Spleen (tissue), 11 donors: ENCODE data around the gene SORBS2. TPM values are rescaled to one million over a fixed set of nuclear protein-coding genes. Genes with fewer than 3 reads are reported as not detected.

Source experiments
- DNase-seq: peaks from one replicate; pipeline ENCODE4 v3.0.0-alpha.2; 2020
- H3K27ac ChIP-seq, 8 donors: fragments of 200-600 bp; sonication (generic) in 7 of 8; 1 replicate in 4 of 8; 2 replicates in 4 of 8; pipeline versions ENCODE4 v1.5.0 to v1.8.0; 2016 to 2021; ENCODE audit warnings: inconsistent platforms in 4 of 8, mild to moderate bottlenecking in 4 of 8, moderate library complexity in 1 of 8
- H3K27me3 ChIP-seq, 7 donors: fragments of 200-600 bp; sonication (generic) in 6 of 7; replicated peaks in 1 of 7; 1 replicate in 4 of 7; 2 replicates in 3 of 7; pipeline versions ENCODE4 v1.5.0 to v1.8.0; 2016 to 2021; ENCODE audit warnings: inconsistent platforms in 3 of 7, mild to moderate bottlenecking in 1 of 7
- H3K36me3 ChIP-seq, 6 donors: fragments of 200-600 bp; sonication (generic) in 5 of 6; 1 replicate in 4 of 6; 2 replicates in 2 of 6; pipeline versions ENCODE4 v1.5.0 to v1.8.0; 2016 to 2021; ENCODE audit warnings: inconsistent platforms in 2 of 6
- H3K4me1 ChIP-seq, 6 donors: fragments of 200-600 bp; sonication (generic) in 5 of 6; 1 replicate in 3 of 6; 2 replicates in 3 of 6; pipeline versions ENCODE4 v1.5.0 to v1.8.0; 2016 to 2021; ENCODE audit warnings: inconsistent platforms in 3 of 6
- H3K4me3 ChIP-seq, 8 donors: fragments of 200-600 bp; sonication (generic) in 7 of 8; 1 replicate in 4 of 8; 2 replicates in 4 of 8; pipeline versions ENCODE4 v1.5.0 to v1.8.0; 2016 to 2021; ENCODE audit warnings: inconsistent platforms in 4 of 8, mild to moderate bottlenecking in 4 of 8, moderate library complexity in 2 of 8
- H3K9me3 ChIP-seq, 8 donors: fragments of 200-600 bp; sonication (generic) in 7 of 8; 1 replicate in 4 of 8; 2 replicates in 4 of 8; pipeline versions ENCODE4 v1.5.0 to v1.8.0; 2016 to 2021; ENCODE audit warnings: inconsistent platforms in 4 of 8
- POLR2A ChIP-seq, 3 donors: fragments of 450-650 bp; IDR thresholded peaks; one replicate each; pipeline ENCODE4 v1.5.1; 2017; ENCODE audit warnings: antibody characterized with exemption in 3 of 3, mild to moderate bottlenecking in 1 of 3
- POLR2AphosphoS5 ChIP-seq, 3 donors: sonication (generic); formaldehyde crosslinking; IDR thresholded peaks; one replicate each; pipeline ENCODE4 v1.5.1; 2017; ENCODE audit warnings: antibody characterized with exemption in 3 of 3
- WGBS, 5 donors: extraction: QIAGEN DNeasy Blood & Tissue Kit in 3 of 5; methylation state at CpG; one replicate each; pipeline versions ENCODE4 v1.1.5 to v1.1.7; 2013 to 2018; 5-methylcytosine and 5-hydroxymethylcytosine counted together
- intact Hi-C: fragments of 100-400 bp; cut with DNase I; formaldehyde crosslinking; loops from one replicate; pipeline ENCODE4 v1.15.0; 2023; ENCODE audit warnings: low total_unique reads
- polyA plus RNA-seq, 3 donors: library from polyadenylated mRNA; stranded (reverse); fragments of 200-250 nt; gene quantifications; one replicate each; pipeline ENCODE4 v1.2.1, GENCODE V29; 2013
- total RNA-seq, 7 donors: library from RNA; depleted of rRNA in 3 of 7; stranded (reverse); fragments of >200 nt in 3 of 7; fragmentation: NEBNext Ultra II Directional in 4 of 7; extraction: Animal tissue kit (Norgen Biotek cat#: 25700) in 4 of 7; gene quantifications; one replicate each; pipeline versions ENCODE4 v1.1.0 to v1.2.1, GENCODE V29; 2016 to 2021
- TF ChIP-seq, protein P1 (sequence below), 11 experiments: fragments of 200-600 bp in 7 of 11; fragments of 450-650 bp in 4 of 11; sonication (generic) in 4 of 11; IDR thresholded peaks in 8 of 11; conservative IDR thresholded peaks in 3 of 11; 1 replicate in 7 of 11; 2 replicates in 4 of 11; pipeline versions ENCODE4 v1.4.0 to v1.8.0; 2016 to 2021; ENCODE audit warnings: antibody characterized with exemption in 11 of 11, inconsistent platforms in 4 of 11, mild to moderate bottlenecking in 1 of 11
- donor health status: healthy with polysubstance abuse.
- donor health status: DM: no; HTN: no; CAD: no; lungs with moderate emphysema.
- donor health status: DM: no; HTN: no; CAD: no.
- donor health status: Bipolar disorder and iron deficiency.
- donor health status: healthy.
- donor health status: DM: no; HTN: no; CAD: no.
- donor health status: DM: yes; HTN: yes; CAD: no.

SORBS2 gene
- total and polyA plus RNA-seq, 10 donors: 5.9 to 128 (median 84.8) TPM

DNA sequence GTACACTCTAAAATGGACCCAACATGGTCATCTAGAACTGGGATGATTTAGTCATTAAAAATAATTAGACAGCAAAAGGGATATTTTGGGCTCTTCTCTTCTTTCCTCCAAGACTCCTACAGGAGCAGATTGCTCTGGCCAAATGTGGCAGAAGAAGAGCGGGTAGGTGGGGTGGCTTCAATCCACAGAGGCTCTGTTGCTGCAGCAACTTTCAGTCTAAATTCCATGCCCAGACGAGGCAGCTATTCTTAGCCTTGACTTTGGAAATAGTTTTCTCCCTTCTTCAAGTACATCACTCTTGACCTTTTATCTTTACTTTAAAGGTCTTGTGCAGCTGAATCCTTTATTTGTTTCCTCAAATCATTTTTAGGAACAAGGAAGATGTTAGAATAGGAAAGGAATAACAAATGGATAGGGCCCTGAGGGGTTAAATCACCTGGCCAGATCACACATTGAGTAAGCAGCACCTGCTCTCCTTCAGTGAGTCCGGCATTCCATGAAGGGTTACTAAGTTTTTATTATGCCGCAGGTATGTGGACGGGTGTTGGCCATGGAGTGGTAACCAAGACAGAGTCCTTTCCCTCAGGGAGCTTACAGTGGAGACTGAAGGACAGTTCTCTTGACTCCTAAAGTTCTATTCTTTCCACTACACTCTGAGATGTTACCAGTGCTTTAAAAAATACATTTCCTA lies 19.3 kb upstream of the SORBS2 start:
- no peaks in the 10 kb centered on the region for H3K4me1 ChIP-seq
- H3K9me3 ChIP-seq: no peaks in the 10 kb centered on the region
- TF ChIP-seq POLR2AphosphoS5 (IDR thresholded peaks at IDR 0.05) (no peak), POLR2A (IDR thresholded peaks at IDR 0.05) (no peak)
- TF ChIP-seq, protein P1, sequence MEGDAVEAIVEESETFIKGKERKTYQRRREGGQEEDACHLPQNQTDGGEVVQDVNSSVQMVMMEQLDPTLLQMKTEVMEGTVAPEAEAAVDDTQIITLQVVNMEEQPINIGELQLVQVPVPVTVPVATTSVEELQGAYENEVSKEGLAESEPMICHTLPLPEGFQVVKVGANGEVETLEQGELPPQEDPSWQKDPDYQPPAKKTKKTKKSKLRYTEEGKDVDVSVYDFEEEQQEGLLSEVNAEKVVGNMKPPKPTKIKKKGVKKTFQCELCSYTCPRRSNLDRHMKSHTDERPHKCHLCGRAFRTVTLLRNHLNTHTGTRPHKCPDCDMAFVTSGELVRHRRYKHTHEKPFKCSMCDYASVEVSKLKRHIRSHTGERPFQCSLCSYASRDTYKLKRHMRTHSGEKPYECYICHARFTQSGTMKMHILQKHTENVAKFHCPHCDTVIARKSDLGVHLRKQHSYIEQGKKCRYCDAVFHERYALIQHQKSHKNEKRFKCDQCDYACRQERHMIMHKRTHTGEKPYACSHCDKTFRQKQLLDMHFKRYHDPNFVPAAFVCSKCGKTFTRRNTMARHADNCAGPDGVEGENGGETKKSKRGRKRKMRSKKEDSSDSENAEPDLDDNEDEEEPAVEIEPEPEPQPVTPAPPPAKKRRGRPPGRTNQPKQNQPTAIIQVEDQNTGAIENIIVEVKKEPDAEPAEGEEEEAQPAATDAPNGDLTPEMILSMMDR (IDR thresholded peaks at IDR 0.05 in 8 of 11, conservative IDR thresholded peaks at IDR 0.05 in 3 of 11): no peak
- H3K27me3 ChIP-seq: no peaks in the 10 kb centered on the region
- 78 to 94% (median 86%) methylated on average over 5 of the region's 5 CpGs for WGBS, 5 donors
- no peak overlapping the region for H3K4me3 ChIP-seq
- DNase-seq: no peak
- H3K36me3 ChIP-seq: no peaks in the 10 kb centered on the region
- intact Hi-C loops: no loop called here
- H3K27ac ChIP-seq: no peak overlapping the region

DNA sequence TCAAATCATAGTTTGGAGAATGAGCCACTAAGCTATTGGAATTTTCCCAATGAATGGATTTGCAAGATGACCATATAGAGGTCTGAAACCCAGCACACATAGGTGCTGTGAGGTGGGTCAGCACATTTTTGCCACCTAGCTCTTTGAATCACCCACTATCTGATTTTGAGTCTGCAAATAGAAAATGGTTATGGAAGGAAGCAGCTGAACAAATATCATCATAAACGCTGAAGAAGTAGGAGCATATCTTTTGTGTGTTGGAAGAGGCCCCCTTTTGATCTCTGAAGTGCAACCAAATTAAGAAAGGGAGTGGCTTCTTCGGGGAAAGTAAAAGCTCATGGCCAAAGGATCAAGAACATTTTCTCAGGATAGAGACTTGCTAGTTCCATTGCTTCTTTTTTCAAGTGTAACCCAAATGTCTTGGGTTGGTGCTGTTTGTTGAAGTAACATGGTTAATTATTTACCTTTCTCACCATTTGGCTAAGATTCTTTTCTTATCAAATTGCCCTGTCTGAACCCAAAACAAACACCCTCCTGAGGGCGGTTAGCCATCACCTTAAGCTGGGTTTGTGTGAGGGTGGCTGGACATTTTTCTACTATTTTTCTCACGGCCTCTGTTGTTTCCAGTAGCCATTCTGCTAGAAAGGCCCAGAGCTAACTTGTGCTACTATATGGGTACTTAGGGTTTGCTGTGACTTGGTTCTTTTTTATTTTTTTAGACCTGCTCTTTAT lies 18.4 kb upstream of the SORBS2 start:
- 73 to 77% (median 75%) methylated on average over 4 of the region's 4 CpGs for WGBS, 5 donors
- H3K27ac ChIP-seq: no peak overlapping the region

DNA sequence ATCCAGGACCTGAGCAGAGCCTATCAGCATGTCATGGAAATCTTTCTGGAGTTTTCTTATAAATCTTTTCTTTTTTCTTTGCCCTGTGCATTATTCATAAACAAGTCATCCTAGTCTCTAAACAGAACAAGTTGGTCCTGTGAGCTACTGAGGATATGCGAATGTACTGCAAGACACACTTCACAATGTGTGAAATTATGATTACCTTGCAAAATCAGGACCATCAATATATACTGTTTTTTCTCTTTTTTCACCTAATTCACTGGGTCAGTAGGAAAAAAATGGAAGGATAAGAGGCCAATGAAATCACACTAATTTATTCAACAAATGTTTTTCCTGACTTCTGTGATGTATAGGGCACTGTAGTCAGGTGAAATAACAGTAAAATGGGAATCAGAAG lies 14.4 kb upstream of the SORBS2 start:
- H3K4me3 ChIP-seq: no peak overlapping the region
- no peaks in the 10 kb centered on the region for H3K9me3 ChIP-seq
- no peak for DNase-seq
- no peak overlapping the region for H3K27ac ChIP-seq
- no peaks in the 10 kb centered on the region for H3K36me3 ChIP-seq
- intact Hi-C loops: no loop called here
- TF ChIP-seq, protein P1 (IDR thresholded peaks at IDR 0.05 in 8 of 11, conservative IDR thresholded peaks at IDR 0.05 in 3 of 11): no peak
- TF ChIP-seq POLR2AphosphoS5 (IDR thresholded peaks at IDR 0.05) (no peak), POLR2A (IDR thresholded peaks at IDR 0.05) (no peak)
- H3K27me3 ChIP-seq: no peaks in the 10 kb centered on the region
- WGBS, 5 donors: 0 to 59% (median 2%) methylated on average over 1 of the region's 1 CpG
- no peaks in the 10 kb centered on the region for H3K4me1 ChIP-seq

More for the DNA sequence above, 18.4 kb upstream of the SORBS2 start:
- no peak for DNase-seq
- H3K27me3 ChIP-seq: no peaks in the 10 kb centered on the region
- no peaks in the 10 kb centered on the region for H3K4me1 ChIP-seq
- no peaks in the 10 kb centered on the region for H3K9me3 ChIP-seq
- TF ChIP-seq POLR2A (IDR thresholded peaks at IDR 0.05): no peak
- TF ChIP-seq, protein P1 (IDR thresholded peaks at IDR 0.05 in 8 of 11, conservative IDR thresholded peaks at IDR 0.05 in 3 of 11): no peak
- no peak for TF ChIP-seq POLR2AphosphoS5 (IDR thresholded peaks at IDR 0.05)
- no peaks in the 10 kb centered on the region for H3K36me3 ChIP-seq
- no peak overlapping the region for H3K4me3 ChIP-seq
- intact Hi-C loops: no loop called here

DNA sequence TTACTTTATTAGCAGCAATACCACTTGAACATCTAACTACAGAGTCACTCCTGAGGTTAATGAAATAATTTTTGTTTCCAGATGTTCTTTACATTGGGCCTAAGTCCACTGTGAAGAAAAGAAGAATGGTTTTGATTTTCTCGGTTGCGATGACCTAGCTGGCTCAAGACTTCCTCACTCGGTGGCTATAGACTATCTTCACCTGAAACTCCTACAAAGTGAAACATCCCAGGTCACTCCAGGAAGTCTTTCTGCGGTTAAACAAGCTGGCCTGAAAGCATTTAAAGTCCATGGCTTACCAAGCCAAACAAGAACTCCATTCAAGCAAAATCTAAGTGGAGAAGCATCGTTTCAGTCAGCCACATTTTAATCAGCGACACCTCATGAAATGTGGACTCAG lies 13.7 kb upstream of the SORBS2 start:
- no peaks in the 10 kb centered on the region for H3K27me3 ChIP-seq
- TF ChIP-seq, protein P1 (IDR thresholded peaks at IDR 0.05 in 8 of 11, conservative IDR thresholded peaks at IDR 0.05 in 3 of 11): no peak
- no peak for TF ChIP-seq POLR2AphosphoS5 (IDR thresholded peaks at IDR 0.05)
- no peak for TF ChIP-seq POLR2A (IDR thresholded peaks at IDR 0.05)
- no peak overlapping the region for H3K27ac ChIP-seq
- H3K4me3 ChIP-seq: no peak overlapping the region
- H3K36me3 ChIP-seq: no peaks in the 10 kb centered on the region
- 84 to 91% (median 90%) methylated on average over 6 of the region's 6 CpGs for WGBS, 5 donors
- no peaks in the 10 kb centered on the region for H3K9me3 ChIP-seq
- DNase-seq: no peak
- H3K4me1 ChIP-seq: no peaks in the 10 kb centered on the region
- intact Hi-C loops: no loop called here
